ENCODE data around the gene IL3RA. TPM values are rescaled to one million over a fixed set of nuclear protein-coding genes. Genes with fewer than 3 reads are reported as not detected.

IL3RA gene
- total and polyA plus RNA-seq, 8 donors: 0.57 to 7.6 (median 2.0) TPM

GRCh38 chrX:1392376-1393068 lies 55.9 kb downstream of the IL3RA start:
- ATAC-seq (peak; percentile 58 to 71 (median 66)), DNase-seq (peak in 5 of 6 donors; percentile 72 to 88 (median 79)), FAIRE-seq (no peak)
- TF ChIP-seq, protein P1, sequence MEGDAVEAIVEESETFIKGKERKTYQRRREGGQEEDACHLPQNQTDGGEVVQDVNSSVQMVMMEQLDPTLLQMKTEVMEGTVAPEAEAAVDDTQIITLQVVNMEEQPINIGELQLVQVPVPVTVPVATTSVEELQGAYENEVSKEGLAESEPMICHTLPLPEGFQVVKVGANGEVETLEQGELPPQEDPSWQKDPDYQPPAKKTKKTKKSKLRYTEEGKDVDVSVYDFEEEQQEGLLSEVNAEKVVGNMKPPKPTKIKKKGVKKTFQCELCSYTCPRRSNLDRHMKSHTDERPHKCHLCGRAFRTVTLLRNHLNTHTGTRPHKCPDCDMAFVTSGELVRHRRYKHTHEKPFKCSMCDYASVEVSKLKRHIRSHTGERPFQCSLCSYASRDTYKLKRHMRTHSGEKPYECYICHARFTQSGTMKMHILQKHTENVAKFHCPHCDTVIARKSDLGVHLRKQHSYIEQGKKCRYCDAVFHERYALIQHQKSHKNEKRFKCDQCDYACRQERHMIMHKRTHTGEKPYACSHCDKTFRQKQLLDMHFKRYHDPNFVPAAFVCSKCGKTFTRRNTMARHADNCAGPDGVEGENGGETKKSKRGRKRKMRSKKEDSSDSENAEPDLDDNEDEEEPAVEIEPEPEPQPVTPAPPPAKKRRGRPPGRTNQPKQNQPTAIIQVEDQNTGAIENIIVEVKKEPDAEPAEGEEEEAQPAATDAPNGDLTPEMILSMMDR (IDR thresholded peaks at IDR 0.05): no peak
- 0 to 2% methylated on average over 27 to 69 of the region's 76 CpGs for whole genome bisulfite sequencing, 2 donors
- Histone ChIP-seq H3K9me3 (no peaks in the 10 kb centered on the region), H3K27ac (peak overlapping the region; percentile 92 to 97 (median 94)), H3K4me3 (peak overlapping the region; percentile 86 to 99 (median 91)), H3K4me1 (peaks cover 5 to 16% (median 11%) of the 10 kb centered on the region in 3 donors), H3K27me3 (no peaks in the 10 kb centered on the region), H3K36me3 (peaks cover 0 to 28% (median 18%) of the 10 kb centered on the region in 3 donors)
- intact Hi-C loops (cut with DNase I): loop anchor here in 1 of 3 donors (10.0 kb wide), 1 partner anchor 52 kb away; no protein-coding TSS in a partner anchor

DNA sequence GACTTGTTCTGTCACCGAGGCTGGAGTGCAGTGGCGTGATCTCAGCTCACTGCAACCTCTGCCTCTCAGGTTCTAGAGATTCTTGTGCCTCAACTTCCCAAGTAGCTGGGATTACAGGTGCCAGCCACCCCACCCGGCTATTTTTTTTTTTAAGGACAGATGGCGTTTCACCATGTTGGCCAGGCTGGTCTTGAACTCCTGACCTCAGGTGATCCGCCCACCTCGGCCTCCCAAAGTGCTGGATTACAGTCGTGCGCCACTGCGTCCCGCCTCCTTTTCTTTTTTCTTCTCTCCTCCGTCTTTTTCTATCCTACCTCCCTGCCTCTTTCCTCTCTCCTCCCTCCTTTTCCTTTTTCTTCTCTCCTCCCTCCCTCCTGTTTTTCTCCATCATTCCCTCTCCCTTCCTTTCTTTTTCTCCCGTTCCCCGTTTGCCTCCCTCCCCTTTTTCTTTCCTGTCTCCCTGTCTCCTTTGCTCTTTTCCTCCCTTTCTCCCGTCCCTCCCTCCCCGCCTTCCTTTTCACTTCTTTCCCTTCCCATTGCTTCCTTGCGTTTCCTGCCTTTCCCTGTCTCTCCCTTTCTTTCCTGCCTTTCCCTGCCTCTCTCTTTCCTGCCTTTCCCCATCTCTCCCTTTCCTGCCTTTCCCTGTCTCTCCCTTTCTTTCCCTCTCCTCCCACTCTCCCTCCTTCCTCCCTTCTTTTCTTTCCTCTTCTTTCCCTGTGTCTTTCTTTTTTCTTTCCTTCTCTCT lies 57.5 kb downstream of the IL3RA start:
- Histone ChIP-seq H3K9me3 (no peaks in the 10 kb centered on the region), H3K4me3 (no peak overlapping the region), H3K36me3 (peaks cover 0 to 13% (median 7%) of the 10 kb centered on the region in 3 donors), H3K27ac (no peak overlapping the region), H3K27me3 (no peaks in the 10 kb centered on the region), H3K4me1 (peaks cover 5 to 16% (median 11%) of the 10 kb centered on the region in 3 donors)
- TF ChIP-seq, protein P1 (IDR thresholded peaks at IDR 0.05): no peak
- intact Hi-C loops (cut with DNase I): loop anchor here in 1 of 3 donors (10.0 kb wide), 1 partner anchor 51 kb away; no protein-coding TSS in a partner anchor
- peak in 3 of 6 donors; percentile 5 to 24 (median 9) for DNase-seq
- 74 to 77% methylated on average over 15 to 16 of the region's 16 CpGs for WGBS, 2 donors
- FAIRE-seq: no peak
- no peak for ATAC-seq

GRCh38 chrX:1394731-1395501 lies 58.3 kb downstream of the IL3RA start:
- TF ChIP-seq, protein P1 (IDR thresholded peaks at IDR 0.05): no peak
- no peak overlapping the region for H3K27ac ChIP-seq
- peaks cover 0 to 4% (median 0%) of the 10 kb centered on the region in 3 donors for H3K36me3 ChIP-seq
- no peak for ATAC-seq
- peaks cover 5 to 14% (median 11%) of the 10 kb centered on the region in 3 donors for H3K4me1 ChIP-seq
- WGBS, 2 donors: 94 to 95% methylated on average over 22 of the region's 22 CpGs
- H3K9me3 ChIP-seq: no peaks in the 10 kb centered on the region
- DNase-seq: peak in 3 of 6 donors; percentile 36 to 71 (median 56)
- no peaks in the 10 kb centered on the region for H3K27me3 ChIP-seq
- intact Hi-C loops (cut with DNase I): loop anchor here in 1 of 3 donors (10.0 kb wide), 1 partner anchor 50 kb away; no protein-coding TSS in a partner anchor
- FAIRE-seq: no peak
- no peak overlapping the region for H3K4me3 ChIP-seq

DNA sequence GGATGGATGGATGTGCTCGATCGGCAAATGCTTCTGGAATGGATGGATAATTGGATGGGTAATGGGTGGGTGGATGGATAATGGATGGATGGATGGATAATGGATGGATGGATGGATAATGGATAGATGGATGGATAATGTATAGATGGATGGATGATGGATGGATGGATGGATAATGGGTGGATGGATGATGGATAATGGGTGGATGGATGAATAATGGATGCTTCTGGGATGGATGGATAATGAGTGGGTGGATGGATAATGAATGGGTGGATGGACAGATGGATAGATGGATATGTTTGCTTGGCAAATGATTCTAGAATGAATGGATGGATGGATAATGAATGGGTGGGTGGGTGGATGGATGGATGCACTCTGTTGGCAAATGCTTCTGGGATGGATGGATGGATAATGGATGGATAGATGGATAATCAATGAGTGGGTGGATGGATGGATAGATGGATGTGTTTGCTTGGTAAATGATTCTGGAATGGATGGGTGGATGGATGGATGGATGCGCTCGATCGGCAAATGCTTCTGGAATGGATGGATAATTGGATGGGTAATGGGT lies 59.1 kb downstream of the IL3RA start:
- no peak for FAIRE-seq
- 97 to 99% methylated on average over 5 of the region's 5 CpGs for WGBS, 2 donors

More for the DNA sequence above, 59.1 kb downstream of the IL3RA start:
- no peak for ATAC-seq
- Histone ChIP-seq H3K9me3 (no peaks in the 10 kb centered on the region), H3K4me1 (peaks cover 3 to 5% (median 5%) of the 10 kb centered on the region in 3 donors), H3K36me3 (no peaks in the 10 kb centered on the region), H3K4me3 (no peak overlapping the region), H3K27ac (no peak overlapping the region), H3K27me3 (no peaks in the 10 kb centered on the region)
- no peak for DNase-seq
- TF ChIP-seq, protein P1 (IDR thresholded peaks at IDR 0.05): no peak
- intact Hi-C loops (cut with DNase I): loop anchor here in 1 of 3 donors (10.0 kb wide), 1 partner anchor 49 kb away; no protein-coding TSS in a partner anchor

Measured in pancreas (tissue), 10 donors.